Right cardiac atrium (tissue), 5 donors: ENCODE measurements around the gene LMOD3. TPM values are rescaled to one million over a fixed set of nuclear protein-coding genes. Genes with fewer than 3 reads are reported as not detected.

ENCODE experiments used
- ATAC-seq, 2 donors: fragments of 200-7000 bp; cut with Tn5 transposase; one replicate each; pipeline versions ENCODE4 v1.8.0 to v1.9.1; 2020; ENCODE audit warnings: moderate library complexity in 2 of 2, mild to moderate bottlenecking in 1 of 2
- DNase-seq, 3 donors: peaks; one replicate each; pipeline ENCODE4 v3.0.0-alpha.2; 2020
- H3K27ac ChIP-seq: one replicate; pipeline ENCODE4 v1.5.1; 2013; ENCODE audit warnings: mild to moderate bottlenecking, low read length, control low read depth, moderate library complexity
- H3K27me3 ChIP-seq: one replicate; pipeline ENCODE4 v1.6.1; 2013; ENCODE audit not compliant: control insufficient read depth, insufficient read depth
- H3K4me1 ChIP-seq: one replicate; pipeline ENCODE4 v1.6.1; 2013; ENCODE audit warnings: low read length; ENCODE audit not compliant: control insufficient read depth, insufficient read depth
- H3K4me3 ChIP-seq: one replicate; pipeline ENCODE4 v1.5.1; 2013; ENCODE audit warnings: low read length, control low read depth
- H3K9me3 ChIP-seq: one replicate; pipeline ENCODE4 v1.6.1; 2013; ENCODE audit warnings: low read length; ENCODE audit not compliant: control insufficient read depth
- WGBS: extraction: QIAGEN DNeasy Blood & Tissue Kit; methylation state at CpG from one replicate; pipeline ENCODE4 v1.1.7; 2013; 5-methylcytosine and 5-hydroxymethylcytosine counted together
- intact Hi-C, 4 donors: fragments of 100-400 bp; cut with DNase I; formaldehyde crosslinking; loops; one replicate each; pipeline versions ENCODE4 v1.11.0 to v1.14.0; 2022 to 2023
- polyA plus RNA-seq: library from polyadenylated mRNA; stranded (reverse); fragments of 200-250 nt; gene quantifications from one replicate; pipeline ENCODE4 v1.2.3, GENCODE V29; 2013
- total RNA-seq, 4 donors: library from RNA; stranded (reverse); fragmentation: NEBNext Ultra II Directional; extraction: Animal tissue kit (Norgen Biotek cat#: 25700); gene quantifications; one replicate each; pipeline ENCODE4 v1.2.1, GENCODE V29; 2021
- donor health status: healthy with polysubstance abuse.
- donor health status: DM: no; HTN: yes; CAD: no.
- donor health status: DM: no; HTN: no; CAD: no.
- donor health status: DM: no; HTN: yes; CAD: no; lungs with severe emphysema.
- donor health status: DM: yes; HTN: yes; CAD: no.

Gene LMOD3
- total and polyA plus RNA-seq, 5 donors = 44.1 to 127 (median 63.8) TPM

DNA sequence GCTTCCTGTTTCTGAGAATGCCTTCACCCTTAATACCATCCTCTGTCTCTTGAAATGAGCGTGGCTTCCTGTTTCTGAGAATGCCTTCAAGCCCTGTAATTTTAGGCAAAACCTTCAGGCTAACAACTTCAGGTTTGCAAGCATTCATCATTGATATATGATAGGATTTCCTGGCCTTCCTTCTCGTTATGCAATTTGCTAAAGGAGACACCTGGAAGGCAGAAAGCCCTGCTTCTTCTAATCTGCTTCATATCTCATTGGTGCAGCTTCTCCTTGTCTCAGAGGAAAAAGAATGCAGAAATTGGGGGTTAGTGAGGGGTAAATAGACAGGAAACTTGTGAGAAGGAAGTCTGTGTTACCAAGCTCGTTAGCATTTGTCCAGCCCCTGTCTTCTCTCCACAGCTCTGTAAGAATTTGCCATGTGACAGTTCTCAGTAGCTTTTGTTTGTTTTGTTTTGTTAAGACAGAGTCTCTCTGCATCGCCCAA, 30.3 kb downstream of the LMOD3 start:
- intact Hi-C loops = no loop called here
- Histone ChIP-seq H3K4me1 (peaks cover 20% of the 10 kb centered on the region), H3K9me3 (no peaks in the 10 kb centered on the region), H3K27ac (peak overlapping the region; percentile 71), H3K4me3 (no peak overlapping the region), H3K27me3 (no peaks in the 10 kb centered on the region)
- 21% methylated on average over 4 of the region's 4 CpGs for WGBS
- DNase-seq = no peak
- ATAC-seq = peak in 1 of 2 donors; percentile 23

DNA sequence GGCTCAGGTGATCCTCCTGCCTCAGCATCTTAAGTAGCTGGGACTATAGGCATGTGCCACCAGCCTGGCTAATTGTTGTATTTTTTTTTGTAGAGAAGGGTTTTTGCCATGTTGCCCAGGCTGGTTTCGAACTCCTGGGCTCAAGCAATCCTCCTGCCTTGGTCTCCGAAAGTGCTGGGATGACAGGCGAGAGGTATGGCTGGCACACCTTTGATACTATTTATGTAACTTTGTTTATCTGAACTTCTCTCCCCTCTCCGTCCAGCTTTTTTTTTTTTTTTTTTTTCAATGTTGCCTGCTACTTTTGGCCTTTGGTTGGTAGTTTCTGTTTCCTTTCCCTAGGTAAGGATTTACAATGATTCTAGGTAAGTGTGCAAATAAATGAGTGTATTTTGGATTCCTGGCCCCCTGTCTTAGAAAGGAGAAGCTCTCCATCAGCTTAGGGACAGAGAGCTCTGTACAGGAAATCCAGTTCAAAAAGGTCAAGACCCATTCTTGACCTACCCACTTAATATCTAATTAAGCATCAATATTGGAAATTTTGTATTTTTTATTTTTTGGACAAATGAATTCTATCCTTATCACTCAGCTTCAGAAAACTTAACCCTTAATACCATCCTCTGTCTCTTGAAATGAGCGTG, 30.9 kb downstream of the LMOD3 start:
- Histone ChIP-seq H3K4me1 (peaks cover 20% of the 10 kb centered on the region), H3K4me3 (no peak overlapping the region), H3K27ac (peak overlapping the region; percentile 71), H3K27me3 (no peaks in the 10 kb centered on the region), H3K9me3 (no peaks in the 10 kb centered on the region)
- intact Hi-C loops = no loop called here
- ATAC-seq (no peak), DNase-seq (no peak)
- 64% methylated on average over 5 of the region's 5 CpGs for WGBS

DNA sequence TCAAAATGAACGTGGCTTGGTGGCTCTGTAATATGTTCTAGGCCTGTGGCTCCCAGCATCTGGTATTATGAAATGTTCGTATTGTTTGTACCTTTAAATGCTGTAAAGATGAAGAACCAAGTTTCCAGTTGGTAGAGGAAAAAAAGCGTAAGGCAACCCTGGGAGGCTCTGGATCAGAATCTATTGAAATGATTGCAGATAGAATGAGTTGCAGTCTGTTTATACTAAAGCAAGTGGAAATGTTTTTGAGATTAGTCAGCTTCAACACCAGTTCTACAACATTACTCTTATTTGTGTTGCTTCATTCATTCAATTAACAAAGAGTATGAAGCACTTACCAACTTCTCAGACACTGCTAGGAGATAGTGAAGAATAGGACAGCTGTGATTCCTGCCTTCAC, 32.4 kb downstream of the LMOD3 start:
- Histone ChIP-seq H3K9me3 (no peaks in the 10 kb centered on the region), H3K27me3 (no peaks in the 10 kb centered on the region), H3K27ac (no peak overlapping the region), H3K4me3 (no peak overlapping the region), H3K4me1 (peaks cover 20% of the 10 kb centered on the region)
- intact Hi-C loops = no loop called here
- WGBS = 57% methylated on average over 3 of the region's 3 CpGs
- ATAC-seq (no peak), DNase-seq (no peak)

DNA sequence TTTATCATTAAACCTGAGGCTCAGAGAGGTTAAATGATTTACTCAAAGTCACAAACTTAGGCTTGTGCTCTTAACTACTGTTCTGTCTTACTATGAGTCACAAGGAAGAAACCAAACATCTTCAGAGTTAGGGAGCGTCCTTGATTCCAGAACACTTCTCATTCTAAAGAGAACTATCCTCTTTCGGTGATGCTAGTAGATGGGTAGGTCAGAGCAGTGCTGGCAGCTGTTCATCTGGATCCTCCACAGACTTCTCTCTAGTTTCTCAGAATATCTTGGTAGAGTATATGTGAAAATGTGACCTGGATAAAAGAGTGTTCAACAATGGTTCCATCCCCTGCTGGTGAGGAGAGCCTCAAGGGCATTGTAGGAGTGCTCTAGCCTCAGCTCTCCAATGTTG, 34.3 kb downstream of the LMOD3 start:
- no peak overlapping the region for H3K4me3 ChIP-seq
- no peaks in the 10 kb centered on the region for H3K27me3 ChIP-seq
- intact Hi-C loops = no loop called here
- WGBS = 45% methylated on average over 2 of the region's 2 CpGs
- H3K9me3 ChIP-seq = no peaks in the 10 kb centered on the region
- peak overlapping the region; percentile 77 for H3K27ac ChIP-seq
- peaks cover 11% of the 10 kb centered on the region for H3K4me1 ChIP-seq
- no peak for ATAC-seq
- no peak for DNase-seq

DNA sequence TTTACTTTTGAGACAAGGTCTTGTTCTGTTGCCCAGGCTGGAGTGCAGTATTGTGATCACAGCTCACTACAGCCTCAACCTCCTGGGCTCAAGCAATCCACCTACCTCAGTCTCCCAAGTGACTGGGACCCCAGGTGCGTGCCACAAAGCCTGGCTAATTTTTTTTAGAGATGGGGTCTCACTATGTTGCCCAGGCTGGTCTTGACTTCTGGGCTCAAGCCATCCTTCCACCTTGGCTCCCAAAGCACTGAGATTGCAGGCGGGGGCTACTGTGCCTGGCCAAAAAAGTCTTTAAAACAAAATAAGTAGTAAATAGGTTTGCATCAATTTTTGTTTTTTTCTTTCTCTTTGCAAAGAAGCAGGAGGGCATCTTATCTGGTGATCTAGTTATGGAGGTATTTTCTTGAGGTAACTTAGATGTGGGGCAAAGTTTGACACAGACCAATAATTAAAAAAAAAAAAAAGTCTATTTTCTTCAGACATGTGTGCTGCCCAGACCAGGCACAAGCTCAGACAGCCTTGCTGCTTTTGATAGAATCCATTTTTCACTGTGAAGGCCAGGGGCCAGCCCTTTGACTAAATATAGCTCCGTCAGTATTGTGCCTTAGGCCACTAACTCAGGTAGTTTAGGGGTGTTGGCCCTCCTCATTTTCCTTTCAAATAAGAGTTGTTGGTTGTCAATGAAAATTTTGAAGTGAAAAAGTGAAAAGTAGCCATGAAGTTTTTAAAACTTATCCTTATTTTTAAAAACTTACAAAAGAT, 35.2 kb downstream of the LMOD3 start:
- H3K27me3 ChIP-seq = no peaks in the 10 kb centered on the region
- intact Hi-C loops = no loop called here
- H3K27ac ChIP-seq = peak overlapping the region; percentile 83
- H3K4me1 ChIP-seq = peaks cover 11% of the 10 kb centered on the region
- WGBS = 74% methylated on average over 3 of the region's 3 CpGs
- no peak for ATAC-seq
- H3K9me3 ChIP-seq = no peaks in the 10 kb centered on the region
- peak overlapping the region; percentile 61 for H3K4me3 ChIP-seq
- DNase-seq = no peak

DNA sequence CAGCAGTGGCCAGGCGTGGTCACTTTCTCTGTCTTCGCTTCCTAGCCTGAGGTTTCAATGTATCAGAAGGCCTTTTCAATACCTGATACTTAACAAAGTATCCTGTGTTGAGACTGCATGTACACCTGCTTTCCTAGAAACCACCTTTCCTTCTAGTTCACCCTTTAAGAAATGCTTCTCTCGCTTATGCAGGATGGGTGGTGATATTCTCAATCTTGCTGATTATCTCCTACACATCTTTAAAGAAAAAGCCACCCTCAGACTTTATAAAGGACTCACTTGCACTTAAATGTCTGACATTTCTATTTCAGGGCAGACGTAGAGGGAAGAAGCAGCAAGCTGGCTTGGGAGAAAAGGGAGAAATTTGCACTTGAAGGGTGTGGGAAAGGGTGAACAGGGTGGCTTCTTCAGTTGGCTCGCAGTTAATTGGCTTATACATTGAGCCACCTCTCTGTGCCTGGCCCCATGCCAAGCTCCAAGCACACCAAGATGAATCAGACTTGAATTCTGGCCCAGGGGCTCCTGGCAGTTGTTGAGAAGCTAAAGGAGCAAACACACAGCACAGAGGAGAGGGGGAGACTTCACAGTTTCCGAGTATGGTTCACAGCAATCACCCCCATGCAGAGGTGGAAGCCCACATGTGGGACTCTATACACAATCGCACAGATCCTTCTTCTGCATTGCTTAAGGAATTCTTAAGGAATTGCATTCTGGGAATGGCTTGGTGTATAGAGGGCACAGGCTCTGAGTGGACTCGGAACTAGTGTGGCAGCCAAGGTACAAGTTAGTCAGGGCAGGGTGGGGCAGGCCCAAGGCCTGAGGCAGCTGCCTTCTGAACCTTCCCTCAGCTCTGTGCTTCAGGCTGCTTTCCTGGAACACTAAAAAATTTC, 36.3 kb downstream of the LMOD3 start:
- intact Hi-C loops = no loop called here
- peak; percentile 92 to 94 (median 92) for DNase-seq
- peaks cover 11% of the 10 kb centered on the region for H3K4me1 ChIP-seq
- no peaks in the 10 kb centered on the region for H3K9me3 ChIP-seq
- peak overlapping the region; percentile 97 for H3K27ac ChIP-seq
- H3K27me3 ChIP-seq = no peaks in the 10 kb centered on the region
- ATAC-seq = peak; percentile 76 to 78
- 2% methylated on average over 8 of the region's 8 CpGs for WGBS
- peak overlapping the region; percentile 61 for H3K4me3 ChIP-seq

DNA sequence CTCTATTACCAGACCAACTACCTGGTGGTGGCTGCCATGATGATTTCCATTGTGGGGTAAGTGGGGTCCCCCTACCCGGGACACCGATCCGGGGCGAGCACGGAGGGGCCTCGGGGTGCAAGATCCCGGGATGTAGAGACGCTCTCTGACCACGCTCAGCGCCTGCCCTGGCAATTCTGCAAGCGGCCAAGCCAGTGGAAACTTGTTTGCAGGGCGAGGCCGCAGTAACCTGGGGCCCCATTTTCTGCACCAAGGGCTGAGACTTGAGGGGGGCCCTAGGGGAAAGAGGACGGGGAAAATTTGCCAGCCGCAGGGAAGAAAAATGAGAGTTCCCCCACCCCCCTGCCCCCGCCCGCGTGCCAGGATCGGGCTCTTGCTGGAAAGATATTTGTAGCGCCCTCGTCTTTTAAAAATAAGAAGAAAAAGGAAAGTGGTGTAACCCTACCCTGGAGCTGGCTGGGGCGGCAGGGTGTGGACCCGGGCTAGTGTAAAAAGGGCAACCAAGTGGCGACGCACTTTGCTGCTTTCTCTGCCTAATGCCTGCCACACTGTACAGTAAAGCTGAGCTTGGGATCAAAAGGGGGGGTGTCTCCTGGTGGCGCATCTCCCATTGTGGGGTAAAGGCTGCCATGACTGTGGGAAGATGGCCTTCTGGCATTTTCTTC, 37.1 kb downstream of the LMOD3 start:
- Histone ChIP-seq H3K4me1 (peaks cover 8% of the 10 kb centered on the region), H3K4me3 (peak overlapping the region; percentile 61), H3K27me3 (no peaks in the 10 kb centered on the region), H3K27ac (peak overlapping the region; percentile 97), H3K9me3 (no peaks in the 10 kb centered on the region)
- ATAC-seq (peak; percentile 49), DNase-seq (peak; percentile 51 to 80 (median 73))
- under 1% methylated on average over 26 of the region's 26 CpGs for WGBS
- intact Hi-C loops = no loop called here

- peak; percentile 74 to 79 for ATAC-seq
- H3K4me3 ChIP-seq = peak within 1 kb of the TSS; percentile 61
- H3K27me3 ChIP-seq = no peaks in the 10 kb centered on the region
- peak within 1 kb of the TSS; percentile 97 for H3K27ac ChIP-seq
- peak; percentile 95 to 98 (median 97) for DNase-seq
- peaks cover 6% of the 10 kb centered on the region for H3K4me1 ChIP-seq
- H3K9me3 ChIP-seq = no peaks in the 10 kb centered on the region
- intact Hi-C loops = no loop called here
- 2% methylated on average over 32 of the region's 32 CpGs for WGBS
Observed at GRCh38 chr3:69084326-69085167, 37.8 kb downstream of the LMOD3 start, which contains the start of gene ARL6IP5. TSS of gene ARL6IP5 (plus strand) at chr3:69084937. CDS start at chr3:69085048, 111 bp downstream.

DNA sequence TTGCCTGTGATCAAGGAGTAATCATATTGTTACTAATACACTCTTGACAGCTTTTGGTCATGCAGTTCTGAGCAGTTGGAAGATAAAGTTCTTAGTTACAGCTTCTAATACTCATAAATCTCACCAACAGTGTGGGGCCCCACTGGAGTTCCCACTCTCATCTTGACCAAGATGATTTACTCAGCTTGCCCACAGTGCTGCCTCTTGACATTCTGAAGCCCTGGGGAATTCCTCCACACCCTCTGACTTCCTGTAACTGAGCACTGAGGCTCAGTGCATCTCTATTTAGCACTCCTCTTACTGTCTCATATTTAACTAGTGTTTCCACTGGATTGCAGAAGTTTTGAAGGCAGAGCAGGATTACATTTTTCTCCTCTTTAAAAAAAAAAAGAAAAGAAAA, 39.6 kb downstream of the LMOD3 start:
- peak in 2 of 3 donors; percentile 37 to 41 for DNase-seq
- intact Hi-C loops = no loop called here
- no peaks in the 10 kb centered on the region for H3K27me3 ChIP-seq
- no peak overlapping the region for H3K4me3 ChIP-seq
- ATAC-seq = no peak
- H3K9me3 ChIP-seq = no peaks in the 10 kb centered on the region
- H3K4me1 ChIP-seq = peaks cover 2% of the 10 kb centered on the region
- peak overlapping the region; percentile 17 for H3K27ac ChIP-seq

DNA sequence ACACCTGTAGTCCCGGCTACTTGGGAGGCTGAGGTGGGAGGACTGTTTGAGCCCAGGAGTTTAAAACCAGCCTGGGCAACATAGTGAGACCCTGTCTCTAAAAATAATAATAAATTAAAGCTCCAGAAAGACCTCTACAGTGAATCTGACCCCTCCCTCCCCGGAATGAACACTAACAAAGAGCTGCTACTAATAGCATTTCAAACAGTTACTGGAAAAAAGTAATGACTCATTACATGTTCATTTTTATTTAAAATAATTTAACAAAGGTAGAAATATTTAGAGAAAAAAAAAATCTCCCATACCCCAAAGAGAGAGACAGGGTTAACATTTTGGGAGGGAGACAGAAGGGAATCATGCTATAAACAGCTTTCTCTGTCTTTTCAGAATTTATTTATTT, 40.0 kb downstream of the LMOD3 start:
- WGBS = 65% methylated on average over 2 of the region's 2 CpGs
- ATAC-seq (no peak), DNase-seq (no peak)
- Histone ChIP-seq H3K27me3 (no peaks in the 10 kb centered on the region), H3K9me3 (no peaks in the 10 kb centered on the region), H3K4me3 (no peak overlapping the region), H3K27ac (no peak overlapping the region), H3K4me1 (peaks cover under 1% of the 10 kb centered on the region)
- intact Hi-C loops = no loop called here
